ENCODE measurements around the gene PTPRM. TPM values are rescaled to one million over a fixed set of nuclear protein-coding genes. Genes with fewer than 3 reads are reported as not detected.
A peak's percentile ranks its signal among the peaks of the same experiment; 100 is the strongest.

The PTPRM gene
- total and polyA plus RNA-seq, 2 of the 8 experiments (the other 6 are each of a cell fraction or from before 2014, with no cell fraction given) = 4.1 to 7.0 TPM

DNA sequence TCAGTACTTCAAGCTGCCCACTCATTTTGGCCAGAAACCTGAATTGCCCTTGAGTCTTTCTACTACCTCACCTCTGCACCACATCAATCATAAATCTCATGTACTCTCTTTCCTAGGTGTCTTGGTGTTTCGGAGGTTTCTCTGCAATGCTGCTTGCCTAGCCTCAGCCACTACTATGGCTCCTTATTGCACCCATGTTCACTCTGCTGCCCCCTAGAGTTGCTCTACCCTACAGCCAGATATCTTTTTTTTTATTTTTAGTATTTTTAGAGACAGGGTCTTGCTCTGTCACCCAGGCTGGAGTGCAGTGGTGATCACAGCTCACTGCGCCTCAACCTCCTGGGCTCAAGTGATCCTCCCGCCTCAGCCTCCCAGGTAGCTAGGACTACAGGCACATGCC is 413.0 kb downstream of the PTPRM start:
- Histone ChIP-seq H3K4me3 (ENCODE audit: extremely low read depth in 1 of 4, insufficient read depth in 2 of 4, low read depth in 3 of 4, low read length in 4 of 4) (no peak overlapping the region), H2AK5ac (ENCODE audit: low read depth, low read length) (no peak overlapping the region), H2BK120ac (replicated peaks; ENCODE audit: low read depth, low read length) (no peak overlapping the region), H3K9me3 (ENCODE audit: insufficient read depth in 2 of 2, low read depth in 1 of 2, low read length in 1 of 2) (no peaks in the 10 kb centered on the region), H2BK20ac (ENCODE audit: low read length) (no peak overlapping the region), H3K79me2 (ENCODE audit: control insufficient read depth in 1 of 2, insufficient read depth in 2 of 2, low read length in 2 of 2) (no peaks in the 10 kb centered on the region), H2BK5ac (ENCODE audit: low read depth, low read length) (no peak overlapping the region), H4K91ac (replicated peaks; ENCODE audit: insufficient read length, low read length) (no peak overlapping the region), H2BK15ac (ENCODE audit: low read length) (no peak overlapping the region), H2BK12ac (ENCODE audit: low read depth, low read length) (no peak overlapping the region), H3K27me3 (replicated peaks in 1 of 4; ENCODE audit: control insufficient read depth in 3 of 4, extremely low read depth in 1 of 4, insufficient read depth in 3 of 4, low read length in 3 of 4) (no peaks in the 10 kb centered on the region), H3K79me1 (ENCODE audit: low read depth, low read length) (no peaks in the 10 kb centered on the region), H3K14ac (ENCODE audit: insufficient read length) (no peak overlapping the region), H3K56ac (replicated peaks; ENCODE audit: insufficient read length, low read depth, low read length) (no peak overlapping the region), H3K23me2 (ENCODE audit: low read depth, low read length) (no peaks in the 10 kb centered on the region), H3K36me3 (ENCODE audit: control insufficient read depth in 2 of 4, insufficient read depth in 4 of 4, low read length in 3 of 4) (no peaks in the 10 kb centered on the region), H3K4me1 (replicated peaks in 1 of 4; ENCODE audit: control insufficient read depth in 3 of 4, insufficient read depth in 4 of 4, low read length in 3 of 4) (0 out of 7 replicates have a peak, but pooled peaks cover 0 to 1% (median 0%) of the 10 kb centered on the region in 4 experiments), H4K20me1 (replicated peaks in 1 of 2; ENCODE audit: control insufficient read depth in 1 of 2, insufficient read depth in 2 of 2, low read length in 2 of 2) (no peaks in the 10 kb centered on the region), H3K9ac (replicated peaks in 1 of 4; ENCODE audit: extremely low read depth in 1 of 4, low read depth in 3 of 4, low read length in 3 of 4) (no peak overlapping the region), H3K23ac (ENCODE audit: insufficient read length) (no peak overlapping the region), H3K27ac (ENCODE audit: low read depth, low read length) (no peak overlapping the region), H4K8ac (ENCODE audit: extremely low read depth, insufficient read depth, low read length) (no peak overlapping the region), H4K5ac (ENCODE audit: insufficient read length, low read depth, low read length) (no peak overlapping the region), H2AFZ (ENCODE audit: low read length) (0 out of 2 replicates have a peak overlapping the region, but pooled peaks have one; percentile 48), H3K18ac (ENCODE audit: extremely low read depth, low read length) (no peak overlapping the region), H3K4me2 (ENCODE audit: insufficient read depth in 1 of 2, low read depth in 2 of 2, low read length in 2 of 2) (no peak overlapping the region), H3K4ac (replicated peaks; ENCODE audit: insufficient read length, low read depth, low read length) (no peak overlapping the region)
- TF ChIP-seq BCL11A (IDR thresholded peaks at IDR 0.05; ENCODE audit: low read depth in 2 of 2, low read length in 2 of 2) (no peak), RAD21 (IDR thresholded peaks at IDR 0.05 in 1 of 2, conservative IDR thresholded peaks at IDR 0.05 in 1 of 2; ENCODE audit: low read depth in 2 of 2, low read length in 2 of 2) (peak; percentile 56 to 66), TAF1 (IDR thresholded peaks at IDR 0.05; ENCODE audit: low read depth, low read length) (0 out of 2 replicates have a peak, but pooled peaks have one; percentile 14), CTCF (IDR thresholded peaks at IDR 0.05; ENCODE audit: control extremely low read depth in 1 of 3, insufficient read depth in 1 of 3, low read depth in 1 of 3, low read length in 3 of 3) (peak; percentile 22 to 56 (median 55); a peak in 3 of 4 replicates)
- ChIA-PET CTCF (ENCODE audit: partially characterized antibody) (interaction anchor here (0.7 to 2.1 kb wide), 13 partner anchors 18 to 718 kb away, joined by 3 to 4 read pairs (median 3); no protein-coding TSS in a partner anchor), POLR2A (ENCODE audit: partially characterized antibody) (interaction anchor here (0.7 to 1.9 kb wide), 3 partner anchors 14 to 51 kb away, joined by 3 to 4 read pairs (median 4); no protein-coding TSS in a partner anchor)
- DNase-seq (ENCODE audit: low read depth in 1 of 2, low spot score in 2 of 2) (peak in 1 of 2 experiments; percentile 55), FAIRE-seq (no peak)
- WGBS, 2 experiments (ENCODE audit: extremely low coverage in 1 of 2, insufficient coverage in 1 of 2, insufficient read length in 1 of 2, insufficient replicate concordance in 2 of 2, low coverage in 1 of 2, low lambda C conversion rate in 2 of 2, missing lambda C conversion rate in 1 of 2) = 89% methylated on average over 3 of the region's 3 CpGs; no CpG with 5 or more reads in 1 of the 2 experiments
